Fibroblast of lung (primary cell): ENCODE data around the gene TUSC7. TPM values are rescaled to one million over a fixed set of nuclear protein-coding genes. Genes with fewer than 3 reads are reported as not detected.

ENCODE experiments used
- DNase-seq, 2 donors: peaks; one replicate each; pipeline versions ENCODE4 v3.0.0 to v3.0.0-alpha.2; 2010; ENCODE audit warnings: low read depth in 2 of 2
- H2AFZ ChIP-seq: 2 replicates; pipeline ENCODE4 v1.5.1; 2012; ENCODE audit warnings: low read length, control low read depth, inconsistent platforms
- H3K27ac ChIP-seq: 2 replicates; pipeline ENCODE4 v1.5.1; 2011; ENCODE audit warnings: low read length, control low read depth; ENCODE audit not compliant: insufficient read depth
- H3K27me3 ChIP-seq: 2 replicates; pipeline ENCODE4 v1.5.1; 2011; ENCODE audit warnings: mild to moderate bottlenecking, low read length; ENCODE audit not compliant: control insufficient read depth, insufficient read depth
- H3K36me3 ChIP-seq: 2 replicates; pipeline ENCODE4 v1.5.1; 2011; ENCODE audit warnings: low read length; ENCODE audit not compliant: control insufficient read depth, insufficient read depth
- H3K4me1 ChIP-seq: 2 replicates; pipeline ENCODE4 v1.5.1; 2011; ENCODE audit warnings: low read length; ENCODE audit not compliant: control insufficient read depth, insufficient read depth; ENCODE audit errors: extremely low read depth
- H3K4me2 ChIP-seq: 2 replicates; pipeline ENCODE4 v1.5.1; 2011; ENCODE audit warnings: low read length, control low read depth; ENCODE audit not compliant: insufficient read depth; ENCODE audit errors: extremely low read depth
- H3K4me3 ChIP-seq, 4 experiments: fragments of 200-600 bp in 1 of 4; sonication (generic) in 1 of 4; replicated peaks in 1 of 4; 2 replicates each; pipeline ENCODE4 v1.5.1; 2011 to 2016; ENCODE audit warnings: low read length in 4 of 4, low read depth in 3 of 4, mild to moderate bottlenecking in 3 of 4, control low read depth in 2 of 4, inconsistent platforms in 1 of 4, mixed read lengths in 1 of 4; ENCODE audit not compliant: insufficient read depth in 1 of 4; ENCODE audit errors: control extremely low read depth in 1 of 4
- H3K79me2 ChIP-seq: 2 replicates; pipeline ENCODE4 v1.5.1; 2012; ENCODE audit warnings: mild to moderate bottlenecking, low read length, inconsistent platforms; ENCODE audit not compliant: control insufficient read depth, insufficient read depth
- H3K9ac ChIP-seq: 2 replicates; pipeline ENCODE4 v1.5.1; 2011; ENCODE audit warnings: mild to moderate bottlenecking, low read length, control low read depth; ENCODE audit not compliant: insufficient read depth
- H3K9me3 ChIP-seq: 2 replicates; pipeline ENCODE4 v1.5.1; 2012; ENCODE audit warnings: low read depth, low read length; ENCODE audit not compliant: control insufficient read depth, insufficient read depth
- H4K20me1 ChIP-seq: 2 replicates; pipeline ENCODE4 v1.5.1; 2011; ENCODE audit warnings: low read length; ENCODE audit not compliant: control insufficient read depth, insufficient read depth; ENCODE audit errors: extremely low read depth
- EZH2 ChIP-seq: IDR thresholded peaks from 2 replicates; pipeline ENCODE4 v1.5.1; 2012; ENCODE audit warnings: low read length, control low read depth, mild to moderate bottlenecking; ENCODE audit errors: missing control alignments
- polyA plus RNA-seq, 2 donors: library from polyadenylated mRNA; depleted of rRNA in 1 of 2; stranded (reverse) in 1 of 2; unstranded in 1 of 2; fragments of >200 nt; gene quantifications; 2 replicates each; pipeline ENCODE4 v1.2.1, GENCODE V29; 2011 to 2012; ENCODE audit warnings: missing spikeins in 1 of 2
- total RNA-seq: library from RNA; depleted of rRNA; stranded (reverse); fragments of >200 nt; gene quantifications from 2 replicates; pipeline ENCODE4 v1.2.1, GENCODE V29; 2014
- TF ChIP-seq, protein P1 (sequence below), 2 donors: IDR thresholded peaks in 1 of 2; conservative IDR thresholded peaks in 1 of 2; 1 replicate in 1 of 2; 2 replicates in 1 of 2; pipeline ENCODE4 v1.5.1; 2011 to 2012; ENCODE audit warnings: low read length in 2 of 2, control low read depth in 1 of 2, inconsistent platforms in 1 of 2, low read depth in 1 of 2, mild to moderate bottlenecking in 1 of 2

TUSC7 gene
- total and polyA plus RNA-seq, 2 donors (not counting 1 experiment from before 2014, with no cell fraction given): not detected

DNA sequence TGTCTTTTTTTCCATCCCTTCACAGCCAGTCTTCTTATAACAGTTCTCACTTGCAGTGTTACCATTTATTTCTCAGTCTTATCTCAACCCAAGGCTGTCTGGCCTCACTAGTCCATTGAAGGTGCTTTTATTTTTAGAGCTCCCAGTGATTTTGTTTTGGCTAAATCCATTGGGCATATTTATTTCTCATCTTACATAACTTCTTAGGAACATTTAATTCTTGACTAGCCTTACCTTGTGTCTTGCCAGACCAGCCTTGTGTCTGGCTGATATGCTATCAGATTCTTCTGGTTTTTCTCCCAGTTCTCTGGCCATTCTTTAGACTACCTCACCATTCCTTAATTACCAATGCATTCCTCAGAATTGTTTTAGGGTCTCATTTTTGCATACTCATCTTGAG, 42.3 kb upstream of the TUSC7 start:
- DNase-seq: no peak
- Histone ChIP-seq H3K36me3 (no peaks in the 10 kb centered on the region), H3K27me3 (no peaks in the 10 kb centered on the region), H3K9me3 (no peaks in the 10 kb centered on the region), H3K4me2 (no peak overlapping the region), H4K20me1 (no peaks in the 10 kb centered on the region), H2AFZ (no peak overlapping the region), H3K4me3 (no peak overlapping the region), H3K79me2 (no peaks in the 10 kb centered on the region), H3K27ac (no peak overlapping the region), H3K9ac (no peak overlapping the region), H3K4me1 (no peaks in the 10 kb centered on the region)
- no peak for TF ChIP-seq EZH2
- TF ChIP-seq, protein P1, sequence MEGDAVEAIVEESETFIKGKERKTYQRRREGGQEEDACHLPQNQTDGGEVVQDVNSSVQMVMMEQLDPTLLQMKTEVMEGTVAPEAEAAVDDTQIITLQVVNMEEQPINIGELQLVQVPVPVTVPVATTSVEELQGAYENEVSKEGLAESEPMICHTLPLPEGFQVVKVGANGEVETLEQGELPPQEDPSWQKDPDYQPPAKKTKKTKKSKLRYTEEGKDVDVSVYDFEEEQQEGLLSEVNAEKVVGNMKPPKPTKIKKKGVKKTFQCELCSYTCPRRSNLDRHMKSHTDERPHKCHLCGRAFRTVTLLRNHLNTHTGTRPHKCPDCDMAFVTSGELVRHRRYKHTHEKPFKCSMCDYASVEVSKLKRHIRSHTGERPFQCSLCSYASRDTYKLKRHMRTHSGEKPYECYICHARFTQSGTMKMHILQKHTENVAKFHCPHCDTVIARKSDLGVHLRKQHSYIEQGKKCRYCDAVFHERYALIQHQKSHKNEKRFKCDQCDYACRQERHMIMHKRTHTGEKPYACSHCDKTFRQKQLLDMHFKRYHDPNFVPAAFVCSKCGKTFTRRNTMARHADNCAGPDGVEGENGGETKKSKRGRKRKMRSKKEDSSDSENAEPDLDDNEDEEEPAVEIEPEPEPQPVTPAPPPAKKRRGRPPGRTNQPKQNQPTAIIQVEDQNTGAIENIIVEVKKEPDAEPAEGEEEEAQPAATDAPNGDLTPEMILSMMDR (conservative IDR thresholded peaks at IDR 0.05 in 1 of 2, IDR thresholded peaks at IDR 0.05 in 1 of 2; ENCODE audit: low read depth in 1 of 2, low read length in 2 of 2): no peak

DNA sequence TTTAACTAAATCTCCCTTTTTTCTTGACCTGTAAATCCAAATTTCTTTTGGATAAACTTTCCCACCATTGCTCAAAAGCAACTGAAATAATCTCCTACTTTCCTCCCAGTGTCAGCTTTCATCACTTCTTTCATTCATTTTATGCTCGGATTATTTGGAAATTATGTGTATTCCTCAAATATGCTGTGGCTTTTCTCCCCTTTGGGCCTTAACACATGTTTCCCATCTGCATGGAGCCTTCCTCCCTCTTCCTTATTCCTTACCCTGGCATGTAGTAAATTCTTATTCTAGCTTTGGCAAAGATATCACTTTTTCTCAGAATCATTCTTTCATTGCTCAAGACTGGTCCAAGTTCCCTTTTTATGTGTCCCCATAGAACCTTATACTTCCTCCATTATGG, 41.8 kb upstream of the TUSC7 start:
- no peak for TF ChIP-seq EZH2
- TF ChIP-seq, protein P1 (conservative IDR thresholded peaks at IDR 0.05 in 1 of 2, IDR thresholded peaks at IDR 0.05 in 1 of 2; ENCODE audit: low read depth in 1 of 2, low read length in 2 of 2): no peak
- H3K27ac ChIP-seq: no peak overlapping the region
- H2AFZ ChIP-seq: no peak overlapping the region
- H3K9ac ChIP-seq: no peak overlapping the region
- no peak for DNase-seq
- no peaks in the 10 kb centered on the region for H3K36me3 ChIP-seq
- H3K79me2 ChIP-seq: no peaks in the 10 kb centered on the region
- no peaks in the 10 kb centered on the region for H3K9me3 ChIP-seq
- H4K20me1 ChIP-seq: no peaks in the 10 kb centered on the region
- H3K27me3 ChIP-seq: no peaks in the 10 kb centered on the region
- H3K4me1 ChIP-seq: no peaks in the 10 kb centered on the region
- H3K4me2 ChIP-seq: no peak overlapping the region
- no peak overlapping the region for H3K4me3 ChIP-seq

DNA sequence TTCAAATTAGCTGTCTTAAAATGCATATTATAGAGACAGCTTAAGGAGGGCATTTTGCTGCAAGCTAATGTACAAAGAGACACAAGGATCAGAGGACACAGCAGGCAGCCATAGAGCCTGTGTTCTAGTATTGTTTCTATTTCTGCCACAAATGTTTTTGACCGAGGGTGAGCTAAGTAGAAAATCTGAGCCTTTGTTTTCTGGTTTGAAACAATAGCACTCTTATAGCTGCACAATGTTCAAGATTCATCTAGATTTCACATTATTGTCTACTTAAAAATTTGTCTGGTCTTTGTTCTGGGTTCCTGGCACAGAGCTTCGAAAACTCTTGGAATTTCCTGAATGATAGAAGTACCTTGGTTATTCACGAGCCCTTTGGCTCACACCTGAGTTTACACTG, 40.0 kb upstream of the TUSC7 start:
- H3K9me3 ChIP-seq: no peaks in the 10 kb centered on the region
- TF ChIP-seq EZH2: no peak
- TF ChIP-seq, protein P1 (conservative IDR thresholded peaks at IDR 0.05 in 1 of 2, IDR thresholded peaks at IDR 0.05 in 1 of 2; ENCODE audit: low read depth in 1 of 2, low read length in 2 of 2): no peak
- no peaks in the 10 kb centered on the region for H4K20me1 ChIP-seq
- no peak overlapping the region for H3K9ac ChIP-seq
- H2AFZ ChIP-seq: no peak overlapping the region
- H3K4me2 ChIP-seq: no peak overlapping the region
- no peak for DNase-seq
- H3K4me3 ChIP-seq: no peak overlapping the region
- no peaks in the 10 kb centered on the region for H3K36me3 ChIP-seq
- no peaks in the 10 kb centered on the region for H3K4me1 ChIP-seq
- H3K27me3 ChIP-seq: no peaks in the 10 kb centered on the region
- no peaks in the 10 kb centered on the region for H3K79me2 ChIP-seq
- no peak overlapping the region for H3K27ac ChIP-seq
